Measurements from ENCODE around the gene USP24.

DNA sequence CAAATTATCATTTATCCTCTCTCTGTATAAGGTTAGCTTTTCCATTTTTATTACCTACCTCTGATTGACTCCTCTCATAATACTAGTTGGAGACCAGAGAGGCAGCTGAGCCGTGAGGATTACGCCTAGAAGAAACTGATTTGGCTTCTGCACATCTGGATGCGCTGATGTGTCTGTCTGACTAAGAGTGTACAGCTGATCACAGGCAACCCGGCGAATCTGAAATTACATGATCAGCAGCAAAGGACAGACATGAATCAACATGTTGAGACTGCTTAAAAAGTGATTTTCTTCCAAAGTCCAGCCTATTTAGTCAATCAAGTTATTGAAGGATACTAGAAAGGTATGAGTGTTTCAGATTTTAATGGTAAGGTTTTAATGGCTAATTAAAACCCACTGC is 94.6 kb downstream of the USP24 start:
- TF ChIP-seq, protein P1, sequence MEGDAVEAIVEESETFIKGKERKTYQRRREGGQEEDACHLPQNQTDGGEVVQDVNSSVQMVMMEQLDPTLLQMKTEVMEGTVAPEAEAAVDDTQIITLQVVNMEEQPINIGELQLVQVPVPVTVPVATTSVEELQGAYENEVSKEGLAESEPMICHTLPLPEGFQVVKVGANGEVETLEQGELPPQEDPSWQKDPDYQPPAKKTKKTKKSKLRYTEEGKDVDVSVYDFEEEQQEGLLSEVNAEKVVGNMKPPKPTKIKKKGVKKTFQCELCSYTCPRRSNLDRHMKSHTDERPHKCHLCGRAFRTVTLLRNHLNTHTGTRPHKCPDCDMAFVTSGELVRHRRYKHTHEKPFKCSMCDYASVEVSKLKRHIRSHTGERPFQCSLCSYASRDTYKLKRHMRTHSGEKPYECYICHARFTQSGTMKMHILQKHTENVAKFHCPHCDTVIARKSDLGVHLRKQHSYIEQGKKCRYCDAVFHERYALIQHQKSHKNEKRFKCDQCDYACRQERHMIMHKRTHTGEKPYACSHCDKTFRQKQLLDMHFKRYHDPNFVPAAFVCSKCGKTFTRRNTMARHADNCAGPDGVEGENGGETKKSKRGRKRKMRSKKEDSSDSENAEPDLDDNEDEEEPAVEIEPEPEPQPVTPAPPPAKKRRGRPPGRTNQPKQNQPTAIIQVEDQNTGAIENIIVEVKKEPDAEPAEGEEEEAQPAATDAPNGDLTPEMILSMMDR (IDR thresholded peaks at IDR 0.05), result no peak
- no peak for TF ChIP-seq POLR2A (IDR thresholded peaks at IDR 0.05)

Data from uterus (tissue), 2 donors.